Fibroblast of lung (primary cell): ENCODE measurements around the gene KLF16. TPM values are rescaled to one million over a fixed set of nuclear protein-coding genes. Genes with fewer than 3 reads are reported as not detected.
A peak's percentile ranks its signal among the peaks of the same experiment; 100 is the strongest.

Source experiments
- DNase-seq, 2 donors: peaks; one replicate each; pipeline versions ENCODE4 v3.0.0 to v3.0.0-alpha.2; 2010; ENCODE audit warnings: low read depth in 2 of 2
- H2AFZ ChIP-seq: 2 replicates; pipeline ENCODE4 v1.5.1; 2012; ENCODE audit warnings: low read length, control low read depth, inconsistent platforms
- H3K27ac ChIP-seq: 2 replicates; pipeline ENCODE4 v1.5.1; 2011; ENCODE audit warnings: low read length, control low read depth; ENCODE audit not compliant: insufficient read depth
- H3K27me3 ChIP-seq: 2 replicates; pipeline ENCODE4 v1.5.1; 2011; ENCODE audit warnings: mild to moderate bottlenecking, low read length; ENCODE audit not compliant: control insufficient read depth, insufficient read depth
- H3K36me3 ChIP-seq: 2 replicates; pipeline ENCODE4 v1.5.1; 2011; ENCODE audit warnings: low read length; ENCODE audit not compliant: control insufficient read depth, insufficient read depth
- H3K4me1 ChIP-seq: 2 replicates; pipeline ENCODE4 v1.5.1; 2011; ENCODE audit warnings: low read length; ENCODE audit not compliant: control insufficient read depth, insufficient read depth; ENCODE audit errors: extremely low read depth
- H3K4me2 ChIP-seq: 2 replicates; pipeline ENCODE4 v1.5.1; 2011; ENCODE audit warnings: low read length, control low read depth; ENCODE audit not compliant: insufficient read depth; ENCODE audit errors: extremely low read depth
- H3K4me3 ChIP-seq, 4 experiments: fragments of 200-600 bp in 1 of 4; sonication (generic) in 1 of 4; replicated peaks in 1 of 4; 2 replicates each; pipeline ENCODE4 v1.5.1; 2011 to 2016; ENCODE audit warnings: low read length in 4 of 4, low read depth in 3 of 4, mild to moderate bottlenecking in 3 of 4, control low read depth in 2 of 4, inconsistent platforms in 1 of 4, mixed read lengths in 1 of 4; ENCODE audit not compliant: insufficient read depth in 1 of 4; ENCODE audit errors: control extremely low read depth in 1 of 4
- H3K79me2 ChIP-seq: 2 replicates; pipeline ENCODE4 v1.5.1; 2012; ENCODE audit warnings: mild to moderate bottlenecking, low read length, inconsistent platforms; ENCODE audit not compliant: control insufficient read depth, insufficient read depth
- H3K9ac ChIP-seq: 2 replicates; pipeline ENCODE4 v1.5.1; 2011; ENCODE audit warnings: mild to moderate bottlenecking, low read length, control low read depth; ENCODE audit not compliant: insufficient read depth
- H3K9me3 ChIP-seq: 2 replicates; pipeline ENCODE4 v1.5.1; 2012; ENCODE audit warnings: low read depth, low read length; ENCODE audit not compliant: control insufficient read depth, insufficient read depth
- H4K20me1 ChIP-seq: 2 replicates; pipeline ENCODE4 v1.5.1; 2011; ENCODE audit warnings: low read length; ENCODE audit not compliant: control insufficient read depth, insufficient read depth; ENCODE audit errors: extremely low read depth
- CTCF ChIP-seq, 2 donors: IDR thresholded peaks in 1 of 2; conservative IDR thresholded peaks in 1 of 2; 1 replicate in 1 of 2; 2 replicates in 1 of 2; pipeline ENCODE4 v1.5.1; 2011 to 2012; ENCODE audit warnings: low read length in 2 of 2, control low read depth in 1 of 2, inconsistent platforms in 1 of 2, low read depth in 1 of 2, mild to moderate bottlenecking in 1 of 2
- EZH2 ChIP-seq: IDR thresholded peaks from 2 replicates; pipeline ENCODE4 v1.5.1; 2012; ENCODE audit warnings: low read length, control low read depth, mild to moderate bottlenecking; ENCODE audit errors: missing control alignments
- polyA plus RNA-seq, 2 donors: library from polyadenylated mRNA; depleted of rRNA in 1 of 2; stranded (reverse) in 1 of 2; unstranded in 1 of 2; fragments of >200 nt; gene quantifications; 2 replicates each; pipeline ENCODE4 v1.2.1, GENCODE V29; 2011 to 2012; ENCODE audit warnings: missing spikeins in 1 of 2
- total RNA-seq: library from RNA; depleted of rRNA; stranded (reverse); fragments of >200 nt; gene quantifications from 2 replicates; pipeline ENCODE4 v1.2.1, GENCODE V29; 2014

Gene KLF16
- total and polyA plus RNA-seq, 2 donors (not counting 1 experiment from before 2014, with no cell fraction given): 4.2 to 6.9 TPM

- Histone ChIP-seq H3K4me2 (peak overlapping the region; percentile 99), H3K36me3 (peaks cover 2% of the 10 kb centered on the region), H2AFZ (peak overlapping the region; percentile 47), H3K27me3 (no peaks in the 10 kb centered on the region), H3K9ac (peak overlapping the region; percentile 93), H3K27ac (peak overlapping the region; percentile 83), H3K4me3 (peak overlapping the region; percentile 59 to 73 (median 70)), H3K4me1 (peaks cover 8% of the 10 kb centered on the region), H4K20me1 (no peaks in the 10 kb centered on the region), H3K9me3 (no peaks in the 10 kb centered on the region), H3K79me2 (peaks cover 35% of the 10 kb centered on the region)
- no peak for DNase-seq
- no peak for TF ChIP-seq EZH2
These were observed 42.5 kb upstream of the KLF16 start for GRCh38 chr19:1905863-1906375.

- no peaks in the 10 kb centered on the region for H4K20me1 ChIP-seq
- H3K4me1 ChIP-seq: peaks cover 8% of the 10 kb centered on the region
- DNase-seq: peak; percentile 98 to 99
- H3K4me3 ChIP-seq: peak within 1 kb of the TSS; percentile 59 to 73 (median 70)
- peak within 1 kb of the TSS; percentile 93 for H3K9ac ChIP-seq
- H2AFZ ChIP-seq: peak within 1 kb of the TSS; percentile 50
- H3K36me3 ChIP-seq: peaks cover 2% of the 10 kb centered on the region
- H3K27me3 ChIP-seq: no peaks in the 10 kb centered on the region
- H3K9me3 ChIP-seq: no peaks in the 10 kb centered on the region
- TF ChIP-seq EZH2 (no peak), CTCF (conservative IDR thresholded peaks at IDR 0.05 in 1 of 2, IDR thresholded peaks at IDR 0.05 in 1 of 2; ENCODE audit: low read depth in 1 of 2, low read length in 2 of 2) (no peak)
- H3K4me2 ChIP-seq: peak within 1 kb of the TSS; percentile 99
- H3K27ac ChIP-seq: peak within 1 kb of the TSS; percentile 83
- H3K79me2 ChIP-seq: peaks cover 32% of the 10 kb centered on the region
These were observed 41.9 kb upstream of the KLF16 start, which contains the start of the genes ADAT3 and SCAMP4 for GRCh38 chr19:1905110-1905862. Gene ADAT3, plus strand, starts transcription at chr19:1905399. Its CDS starts 6,649 bp downstream, at chr19:1912048. Gene SCAMP4, plus strand, starts transcription at chr19:1905399. Its CDS starts 9,621 bp downstream, at chr19:1915020.

- Histone ChIP-seq H3K4me3 (peak overlapping the region in 2 of 4 experiments; percentile 17 to 33), H3K36me3 (peaks cover 2% of the 10 kb centered on the region), H3K4me2 (peak overlapping the region; percentile 25), H3K27ac (peak overlapping the region; percentile 40), H3K9me3 (no peaks in the 10 kb centered on the region), H4K20me1 (no peaks in the 10 kb centered on the region), H3K79me2 (peaks cover 27% of the 10 kb centered on the region), H3K4me1 (peaks cover 6% of the 10 kb centered on the region), H3K27me3 (no peaks in the 10 kb centered on the region), H2AFZ (no peak overlapping the region), H3K9ac (no peak overlapping the region)
- TF ChIP-seq EZH2 (no peak), CTCF (conservative IDR thresholded peaks at IDR 0.05 in 1 of 2, IDR thresholded peaks at IDR 0.05 in 1 of 2; ENCODE audit: low read depth in 1 of 2, low read length in 2 of 2) (no peak)
- no peak for DNase-seq
These were observed 41.4 kb upstream of the KLF16 start for GRCh38 chr19:1904860-1905109.
